HG03378 (cell line): ENCODE data around the gene PKP2.
A peak's percentile ranks its signal among the peaks of the same experiment; 100 is the strongest.

ENCODE experiments used
- ATAC-seq: cut with Tn5 transposase; IDR thresholded peaks from one replicate; pipeline ENCODE4 v1.9.1; 2021; ENCODE audit warnings: mild to moderate bottlenecking, moderate library complexity; ENCODE audit not compliant: unreplicated experiment

PKP2 gene

GRCh38 chr12:32819424-32819823 is 77.2 kb downstream of the PKP2 start:
- ATAC-seq, result no peak

GRCh38 chr12:32811686-32812392 is 84.7 kb downstream of the PKP2 start:
- ATAC-seq, result no peak

DNA sequence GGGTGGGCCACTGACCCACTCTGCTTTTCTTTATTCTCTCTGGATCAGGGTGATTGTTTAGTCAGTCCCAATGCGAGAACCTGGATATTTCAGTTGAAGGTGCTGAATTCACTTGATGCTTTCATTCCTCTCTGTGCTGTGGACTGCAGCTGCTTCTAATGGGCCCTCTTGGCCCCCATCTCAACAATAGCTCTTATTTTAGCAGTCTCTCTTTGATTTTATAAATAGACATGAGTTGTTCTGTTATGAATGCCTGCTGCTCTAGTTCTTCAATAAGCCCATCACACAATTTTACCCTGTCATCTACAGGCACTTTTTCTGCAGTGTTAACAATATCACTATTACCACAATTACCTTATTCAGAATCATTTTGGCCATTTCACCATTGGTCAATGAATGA is 86.7 kb downstream of the PKP2 start:
- ATAC-seq, result no peak

DNA sequence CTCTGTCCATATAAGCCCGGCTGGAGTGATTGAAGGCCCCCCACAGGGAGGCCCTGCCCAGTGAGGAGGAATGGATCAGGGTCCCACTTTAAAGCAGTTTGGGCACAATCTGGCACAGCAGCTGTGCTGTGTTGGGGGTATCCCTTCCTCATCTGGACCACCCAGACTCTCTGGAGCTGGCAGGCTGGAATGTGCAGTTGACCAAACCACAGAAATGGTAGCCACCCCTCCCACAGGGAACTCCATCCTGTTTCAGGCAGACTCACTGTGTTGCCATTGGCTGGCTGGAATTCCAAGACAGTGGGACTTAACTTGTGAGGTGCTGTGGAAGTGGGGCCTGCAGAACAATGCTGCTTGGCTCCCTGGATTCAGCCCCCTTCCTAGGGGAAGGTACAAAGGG is 87.4 kb downstream of the PKP2 start:
- ATAC-seq, result no peak

- ATAC-seq, result no peak
Observed at GRCh38 chr12:32804301-32804700, 92.3 kb downstream of the PKP2 start.

DNA sequence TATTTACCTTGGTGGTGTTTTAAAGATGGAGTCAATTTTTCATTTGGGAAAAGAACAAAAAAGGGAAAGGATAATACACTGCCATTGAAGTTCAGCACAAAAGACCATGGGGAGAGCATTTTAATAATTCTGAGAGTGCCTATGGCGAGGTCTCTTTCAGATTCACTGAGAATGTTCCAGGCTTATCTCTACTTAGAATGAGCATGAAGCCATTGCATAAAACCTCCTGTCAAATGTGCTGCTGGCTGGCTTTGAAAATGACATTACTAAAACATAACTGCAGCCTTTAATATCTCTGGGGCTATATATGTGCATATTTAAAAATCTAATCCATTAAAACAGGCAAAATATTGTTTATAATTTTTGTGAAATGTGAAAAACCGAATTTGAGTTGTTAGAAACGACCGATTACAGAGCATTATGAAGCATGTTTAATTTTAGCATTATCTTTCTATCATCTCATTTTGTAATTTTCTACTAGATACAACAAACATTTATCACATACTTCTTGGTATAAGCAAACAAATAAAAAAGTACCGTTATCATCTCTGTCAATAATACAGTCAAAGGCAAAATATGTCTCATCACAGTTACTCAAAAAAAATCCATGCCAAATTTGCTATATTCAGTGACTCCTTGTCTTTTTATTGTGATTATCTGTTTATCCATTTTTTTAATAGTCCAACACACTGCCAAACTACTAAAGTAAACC is 95.2 kb downstream of the PKP2 start:
- no peak for ATAC-seq

GRCh38 chr12:32794281-32794680 is 102.3 kb downstream of the PKP2 start:
- ATAC-seq, result no peak

DNA sequence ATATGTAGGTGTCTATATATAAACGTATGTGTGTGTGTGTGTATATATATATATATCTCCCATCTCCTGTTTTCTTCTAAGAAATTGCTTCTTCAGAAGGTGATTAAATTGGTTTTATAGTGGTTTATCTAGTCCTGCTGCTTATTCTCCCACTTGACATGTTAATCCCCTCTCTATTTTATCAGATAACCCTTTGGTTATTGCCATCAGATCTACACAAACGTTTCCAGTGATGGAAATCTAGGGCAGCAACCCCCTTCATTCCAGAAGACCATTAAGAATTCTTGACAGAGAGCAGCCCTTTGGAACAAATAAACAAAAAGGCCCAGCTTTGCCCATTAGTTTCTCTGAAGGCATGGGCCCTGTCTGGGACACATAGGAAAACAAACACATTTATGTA is 106.7 kb downstream of the PKP2 start:
- ATAC-seq, result no peak

DNA sequence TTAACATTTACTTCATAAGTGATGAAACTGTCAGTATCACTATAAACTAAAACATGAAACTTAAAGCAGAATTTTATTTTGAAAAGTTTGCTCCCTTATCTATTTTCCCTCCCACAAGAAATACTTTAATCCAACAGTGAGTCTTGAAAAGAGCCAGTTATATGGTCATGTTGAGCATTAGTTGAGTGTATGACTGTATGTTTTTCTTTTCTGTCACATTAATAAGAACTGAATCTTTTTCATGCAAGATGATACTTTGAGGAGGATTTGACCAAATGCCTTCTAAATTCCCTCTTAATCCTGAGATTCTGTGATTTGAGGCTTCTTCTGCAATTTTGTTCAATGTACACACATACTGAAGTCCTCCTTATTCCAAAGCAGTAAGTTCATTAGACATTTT is 107.1 kb downstream of the PKP2 start:
- no peak for ATAC-seq

GRCh38 chr12:32788405-32788804 is 108.2 kb downstream of the PKP2 start:
- no peak for ATAC-seq

DNA sequence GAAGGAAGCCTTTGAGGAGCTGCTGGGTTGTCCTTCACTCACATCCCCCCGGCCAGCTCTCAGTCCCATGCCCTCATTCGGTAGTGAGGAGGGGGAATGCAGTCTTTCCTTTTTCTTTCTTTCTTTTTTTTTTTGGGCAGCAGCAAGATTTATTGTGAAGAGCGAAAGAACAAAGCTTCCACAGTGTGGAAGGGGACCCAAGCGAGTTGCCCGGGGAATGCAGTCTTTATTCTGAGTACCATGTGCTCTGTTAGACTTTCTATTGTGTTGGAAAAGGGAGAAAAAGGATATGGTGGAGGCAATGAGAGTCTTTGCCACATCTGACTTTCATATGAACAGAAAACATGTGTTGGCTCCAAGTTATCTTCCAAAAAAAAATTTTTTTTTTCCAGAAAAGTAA is 111.0 kb downstream of the PKP2 start:
- ATAC-seq, result no peak

- ATAC-seq, result no peak
Observed at GRCh38 chr12:32783029-32783428, 113.5 kb downstream of the PKP2 start.

GRCh38 chr12:32780071-32780470 is 116.5 kb downstream of the PKP2 start:
- ATAC-seq, result no peak

DNA sequence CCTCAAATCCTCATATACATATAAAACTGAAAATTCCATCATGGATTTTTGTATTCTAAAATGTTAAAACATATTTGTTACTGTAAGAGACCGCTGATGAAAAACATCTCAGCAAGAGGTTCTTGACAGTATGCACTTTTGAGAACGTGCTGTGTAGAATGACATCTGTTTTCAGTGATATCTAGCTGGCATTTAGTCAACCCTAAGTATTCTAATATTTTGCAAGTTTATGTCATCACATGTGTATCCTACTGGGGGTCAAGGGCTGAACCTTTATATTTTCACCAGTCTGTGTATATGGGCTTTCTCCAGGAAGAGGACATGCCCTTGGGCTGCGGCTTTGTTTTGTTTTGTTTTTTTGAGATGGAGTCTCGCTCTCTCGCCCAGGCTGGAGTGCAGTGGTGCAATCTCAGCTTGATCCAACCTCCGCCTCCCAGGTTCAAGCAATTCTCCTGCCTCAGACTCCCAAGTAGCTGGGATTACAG is 118.8 kb downstream of the PKP2 start:
- no peak for ATAC-seq

DNA sequence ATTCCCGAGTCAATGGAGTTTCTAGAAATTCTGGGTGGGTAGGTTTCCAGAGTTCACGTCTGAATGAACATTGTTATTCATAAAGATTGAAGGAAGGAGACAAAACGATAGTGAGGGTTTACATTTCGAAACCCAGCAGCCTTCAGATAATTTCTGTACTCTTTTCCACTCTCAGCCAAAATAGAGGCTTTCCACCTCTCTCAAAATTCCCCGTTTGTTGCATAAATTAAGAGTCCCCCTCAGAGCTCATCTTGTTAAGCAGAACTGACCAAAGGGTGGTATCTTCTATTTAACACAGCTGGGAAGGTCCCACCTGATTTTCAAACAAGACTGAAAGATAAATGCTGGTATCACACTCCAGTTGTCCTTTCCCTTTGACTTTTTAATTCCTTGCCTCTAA is 119.4 kb downstream of the PKP2 start:
- ATAC-seq, result peak; percentile 55

- no peak for ATAC-seq
Observed at GRCh38 chr12:32776258-32776657, 120.3 kb downstream of the PKP2 start.

DNA sequence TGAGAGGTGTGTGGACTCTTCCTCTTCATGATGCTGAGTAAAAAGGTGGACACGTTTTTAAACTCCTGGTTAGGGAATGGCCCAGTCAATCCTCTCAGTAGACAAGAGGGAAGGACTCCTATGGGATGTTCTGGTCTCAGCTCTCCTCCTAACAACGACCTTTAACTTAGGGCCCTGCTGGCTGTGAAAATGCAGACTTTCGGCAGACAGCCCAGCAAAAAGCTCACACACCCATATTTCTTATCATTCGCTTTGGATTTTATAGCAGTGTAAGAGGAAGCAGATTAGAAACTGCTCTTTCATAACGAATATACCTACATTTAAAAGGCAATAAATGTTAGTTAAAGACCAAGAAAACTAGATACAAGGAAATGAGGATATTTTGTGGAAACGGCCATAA is 122.9 kb downstream of the PKP2 start:
- no peak for ATAC-seq

- no peak for ATAC-seq
Observed at GRCh38 chr12:32770141-32770540, 126.4 kb downstream of the PKP2 start.

GRCh38 chr12:32768518-32768917 is 128.1 kb downstream of the PKP2 start:
- no peak for ATAC-seq

- no peak for ATAC-seq
Observed at GRCh38 chr12:32765906-32766305, 130.7 kb downstream of the PKP2 start.

DNA sequence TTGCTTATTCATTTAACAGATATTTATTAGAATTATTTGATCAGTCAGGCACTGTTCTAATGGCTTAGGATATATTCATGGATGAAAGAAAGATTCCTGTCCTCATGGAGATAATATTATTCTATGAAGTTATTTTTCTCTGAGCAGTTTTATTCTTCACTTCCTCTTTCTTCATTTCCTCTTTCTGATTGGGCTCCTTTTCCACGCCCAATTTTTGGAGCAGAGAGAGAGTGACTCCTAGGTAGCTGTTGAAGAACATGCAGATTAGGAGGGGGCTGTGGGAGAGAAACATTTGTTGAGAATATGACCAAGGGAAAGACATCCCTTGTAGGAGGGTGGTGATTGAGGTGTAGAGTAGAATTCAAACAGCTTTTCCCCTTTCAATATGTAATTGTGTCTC is 134.9 kb downstream of the PKP2 start:
- ATAC-seq, result peak; percentile 71

DNA sequence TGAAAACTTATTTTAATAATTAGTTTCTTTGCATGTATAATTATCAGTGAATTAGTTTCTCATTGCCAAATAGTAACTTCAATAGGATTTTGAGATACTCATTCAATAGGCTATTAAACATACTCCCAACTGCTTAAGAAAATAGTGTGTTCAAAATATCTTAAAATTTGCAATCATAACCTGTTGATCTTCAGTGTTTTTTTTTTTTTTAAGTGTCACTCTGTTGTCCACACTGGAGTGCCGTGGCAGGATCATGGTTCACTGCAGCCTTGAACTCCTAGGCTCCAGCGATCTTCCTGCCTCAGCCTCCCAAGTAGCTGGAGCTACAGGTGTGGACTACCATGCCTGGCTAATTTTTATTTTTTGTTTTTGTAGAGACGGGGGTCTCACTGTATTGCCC is 139.4 kb downstream of the PKP2 start:
- no peak for ATAC-seq
